H9 (cell line): ENCODE results near the gene FOXF1. TPM values are rescaled to one million over a fixed set of nuclear protein-coding genes. Genes with fewer than 3 reads are reported as not detected.

Experiments used
- DNase-seq: peaks from one replicate; pipeline ENCODE4 v3.0.0-alpha.2; 2017
- H2AFZ ChIP-seq: one replicate; pipeline ENCODE4 v1.6.1; 2013; ENCODE audit warnings: mild to moderate bottlenecking, low read length, control low read depth, moderate library complexity
- H2AK5ac ChIP-seq: 2 replicates; pipeline ENCODE4 v1.6.1; 2013; ENCODE audit warnings: low read length, control low read depth, mixed read lengths; ENCODE audit not compliant: insufficient read length
- H2BK120ac ChIP-seq: one replicate; pipeline ENCODE4 v1.6.1; 2013; ENCODE audit warnings: low read depth, mild to moderate bottlenecking, low read length, control low read depth, inconsistent platforms; ENCODE audit not compliant: poor library complexity, severe bottlenecking
- H2BK12ac ChIP-seq: 2 replicates; pipeline ENCODE4 v1.6.1; 2013; ENCODE audit warnings: low read length, control low read depth, mixed read lengths, low read depth; ENCODE audit not compliant: insufficient read length
- H2BK15ac ChIP-seq: 2 replicates; pipeline ENCODE4 v1.6.1; 2013; ENCODE audit warnings: low read depth, low read length, control low read depth
- H2BK20ac ChIP-seq: one replicate; pipeline ENCODE4 v1.6.1; 2013; ENCODE audit warnings: low read depth, mild to moderate bottlenecking, low read length, control low read depth, inconsistent platforms; ENCODE audit not compliant: poor library complexity, severe bottlenecking
- H2BK5ac ChIP-seq: 2 replicates; pipeline ENCODE4 v1.6.1; 2013; ENCODE audit warnings: low read length, control low read depth, mixed read lengths; ENCODE audit not compliant: insufficient read length
- H3K14ac ChIP-seq: 2 replicates; pipeline ENCODE4 v1.6.1; 2013; ENCODE audit warnings: low read length, control low read depth; ENCODE audit not compliant: insufficient read depth
- H3K18ac ChIP-seq: 2 replicates; pipeline ENCODE4 v1.6.1; 2013; ENCODE audit warnings: low read depth, mild to moderate bottlenecking, mixed read lengths, low read length, control low read depth; ENCODE audit not compliant: insufficient read length
- H3K23ac ChIP-seq: 2 replicates; pipeline ENCODE4 v1.6.1; 2013; ENCODE audit warnings: low read length, control low read depth, mixed read lengths, low read depth; ENCODE audit not compliant: insufficient read length
- H3K23me2 ChIP-seq: 2 replicates; pipeline ENCODE4 v1.6.1; 2013; ENCODE audit warnings: low read depth, mild to moderate bottlenecking, mixed read lengths, low read length, control low read depth; ENCODE audit not compliant: insufficient read length, poor library complexity, severe bottlenecking
- H3K27ac ChIP-seq: 2 replicates; pipeline ENCODE4 v1.5.1; 2013; ENCODE audit warnings: low read length, control low read depth, mixed read lengths, low read depth; ENCODE audit not compliant: insufficient read length
- H3K27me3 ChIP-seq: 2 replicates; pipeline ENCODE4 v1.6.1; 2013; ENCODE audit warnings: low read length, control low read depth, inconsistent platforms; ENCODE audit not compliant: insufficient read depth
- H3K4ac ChIP-seq: 2 replicates; pipeline ENCODE4 v1.6.1; 2013; ENCODE audit warnings: low read depth, mild to moderate bottlenecking, control low read depth, inconsistent platforms, low read length, moderate library complexity
- H3K4me1 ChIP-seq: 2 replicates; pipeline ENCODE4 v1.6.1; 2013; ENCODE audit warnings: low read length, control low read depth, inconsistent platforms; ENCODE audit not compliant: insufficient read depth
- H3K4me2 ChIP-seq: 2 replicates; pipeline ENCODE4 v1.6.1; 2013; ENCODE audit warnings: low read length, control low read depth, mixed read lengths; ENCODE audit not compliant: insufficient read length, insufficient read depth
- H3K56ac ChIP-seq: 2 replicates; pipeline ENCODE4 v1.6.1; 2013; ENCODE audit warnings: low read depth, mild to moderate bottlenecking, mixed read lengths, low read length, control low read depth; ENCODE audit not compliant: insufficient read length
- H3K79me1 ChIP-seq: 2 replicates; pipeline ENCODE4 v1.6.1; 2013; ENCODE audit warnings: low read depth, mild to moderate bottlenecking, moderate library complexity, low read length, control low read depth, inconsistent platforms; ENCODE audit not compliant: insufficient read depth, poor library complexity, severe bottlenecking
- H3K79me2 ChIP-seq: 2 replicates; pipeline ENCODE4 v1.6.1; 2013; ENCODE audit warnings: low read length, control low read depth, inconsistent platforms; ENCODE audit not compliant: insufficient read depth
- H3K9ac ChIP-seq: 2 replicates; pipeline ENCODE4 v1.6.1; 2013; ENCODE audit warnings: low read length, control low read depth, mixed read lengths; ENCODE audit not compliant: insufficient read length; ENCODE audit errors: extremely low read depth
- H3K9me3 ChIP-seq: one replicate; pipeline ENCODE4 v1.6.1; 2013; ENCODE audit warnings: low read depth, low read length, inconsistent platforms; ENCODE audit not compliant: control insufficient read depth
- H3T11ph ChIP-seq: one replicate; pipeline ENCODE4 v1.6.1; 2013; ENCODE audit warnings: mild to moderate bottlenecking, low read length, control low read depth, inconsistent platforms
- H4K20me1 ChIP-seq: one replicate; pipeline ENCODE4 v1.6.1; 2013; ENCODE audit not compliant: control insufficient read depth, insufficient read length, insufficient read depth
- H4K5ac ChIP-seq: 2 replicates; pipeline ENCODE4 v1.6.1; 2013; ENCODE audit warnings: low read depth, mild to moderate bottlenecking, mixed read lengths, low read length, control low read depth; ENCODE audit not compliant: insufficient read length
- H4K8ac ChIP-seq: replicated peaks from 2 replicates; pipeline ENCODE4 v1.6.1; 2013; ENCODE audit warnings: low read length, control low read depth, mixed read lengths, low read depth; ENCODE audit not compliant: insufficient read length
- H4K91ac ChIP-seq: 2 replicates; pipeline ENCODE4 v1.6.1; 2013; ENCODE audit warnings: low read depth, mild to moderate bottlenecking, moderate library complexity, mixed read lengths, low read length, control low read depth; ENCODE audit not compliant: insufficient read length
- H3K27ac Mint-ChIP-seq, 3 experiments: 2 replicates in 2 of 3; 3 replicates in 1 of 3; pipeline ENCODE4 v1.8.0; 2020 to 2021; ENCODE audit warnings: mixed read lengths in 3 of 3, mild to moderate bottlenecking in 1 of 3, moderate library complexity in 1 of 3
- H3K27me3 Mint-ChIP-seq: 2 replicates; pipeline ENCODE4 v1.8.0; 2021; ENCODE audit warnings: low read depth, mild to moderate bottlenecking, moderate library complexity, mixed read lengths
- H3K36me3 Mint-ChIP-seq, 3 experiments: 2 replicates in 2 of 3; 3 replicates in 1 of 3; pipeline ENCODE4 v1.8.0; 2020 to 2021; ENCODE audit warnings: low read depth in 3 of 3, mixed read lengths in 3 of 3; ENCODE audit not compliant: insufficient read depth in 1 of 3
- H3K4me1 Mint-ChIP-seq, 2 experiments: 2 replicates each; pipeline ENCODE4 v1.8.0; 2020; ENCODE audit warnings: mixed read lengths in 2 of 2
- H3K4me3 Mint-ChIP-seq, 2 experiments: 2 replicates in 1 of 2; 3 replicates in 1 of 2; pipeline ENCODE4 v1.8.0; 2020 to 2021; ENCODE audit warnings: mild to moderate bottlenecking in 2 of 2, mixed read lengths in 2 of 2, moderate library complexity in 1 of 2
- H3K9me3 Mint-ChIP-seq, 2 experiments: 2 replicates in 1 of 2; 3 replicates in 1 of 2; pipeline ENCODE4 v1.8.0; 2020; ENCODE audit warnings: mild to moderate bottlenecking in 2 of 2, mixed read lengths in 2 of 2, moderate library complexity in 1 of 2
- CTCF ChIP-seq: fragments of 200-600 bp; sonication (generic); conservative IDR thresholded peaks from 3 replicates; pipeline ENCODE4 v1.8.0; 2021; ENCODE audit warnings: antibody characterized with exemption, mild to moderate bottlenecking
- WGBS: extraction: QIAGEN DNeasy Blood & Tissue Kit; methylation state at CpG from one replicate; pipeline ENCODE4 v1.1.7; 2013; ENCODE audit warnings: missing lambda C conversion rate, low lambda C conversion rate, mixed read lengths; ENCODE audit not compliant: insufficient read length; ENCODE audit errors: extremely low coverage; 5-methylcytosine and 5-hydroxymethylcytosine counted together
- total RNA-seq: library from RNA; stranded (reverse); gene quantifications from 2 replicates; pipeline ENCODE4 v1.2.1, GENCODE V29; 2021

Gene FOXF1
- total RNA-seq, 1 experiment from 2014 or later: not detected

DNA sequence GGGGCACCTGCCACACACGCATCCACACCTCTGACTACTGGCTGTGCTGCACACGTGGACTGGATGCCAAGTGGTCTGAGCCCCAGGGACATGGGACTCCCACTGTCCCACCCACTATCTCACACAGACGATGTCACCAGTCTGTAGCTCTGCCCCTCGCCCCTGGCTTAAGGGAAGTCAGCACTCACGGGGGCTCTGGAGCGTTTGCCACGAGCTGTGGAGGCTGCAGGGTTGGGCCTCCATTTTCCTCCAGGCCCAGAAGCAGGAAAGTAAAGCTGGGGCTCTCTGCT lies 22.1 kb downstream of the FOXF1 start:
- Histone ChIP-seq H3K23ac (no peak overlapping the region), H2BK12ac (no peak overlapping the region), H3K79me1 (no peaks in the 10 kb centered on the region), H3K9me3 (no peaks in the 10 kb centered on the region), H2BK20ac (no peak overlapping the region), H3K9ac (no peak overlapping the region), H3K79me2 (no peaks in the 10 kb centered on the region), H3K23me2 (no peaks in the 10 kb centered on the region), H2BK120ac (no peak overlapping the region), H4K8ac (no peak overlapping the region), H4K5ac (no peak overlapping the region), H3K18ac (no peak overlapping the region), H3K56ac (no peak overlapping the region), H2AK5ac (no peak overlapping the region), H4K91ac (no peak overlapping the region), H3K4me2 (no peak overlapping the region), H3K27me3 (no peaks in the 10 kb centered on the region), H2AFZ (no peak overlapping the region), H3K4ac (no peak overlapping the region), H3T11ph (no peak overlapping the region), H3K14ac (no peak overlapping the region), H3K4me1 (no peaks in the 10 kb centered on the region), H2BK5ac (no peak overlapping the region), H4K20me1 (no peaks in the 10 kb centered on the region), H2BK15ac (no peak overlapping the region), H3K27ac (no peak overlapping the region)
- no peak for TF ChIP-seq CTCF
- no peak for DNase-seq
- Mint-ChIP-seq H3K36me3 (peaks cover 0 to 3% (median 0%) of the 10 kb centered on the region in 3 experiments; a peak in 1 of 7 replicates), H3K4me3 (no peak overlapping the region), H3K9me3 (peaks cover 0 to 2% of the 10 kb centered on the region in 2 experiments; a peak in 2 of 5 replicates), H3K27me3 (peaks cover 5% of the 10 kb centered on the region), H3K27ac (no peak overlapping the region), H3K4me1 (peaks cover 5 to 9% of the 10 kb centered on the region in 2 experiments; a peak in 3 of 4 replicates)
- WGBS: no CpG with 5 or more reads among the region's 7 CpGs
